ENCODE data around the gene FOXP1. TPM values are rescaled to one million over a fixed set of nuclear protein-coding genes. Genes with fewer than 3 reads are reported as not detected.

The FOXP1 gene
- total RNA-seq, 1 experiment from 2014 or later: 2.9 TPM

DNA sequence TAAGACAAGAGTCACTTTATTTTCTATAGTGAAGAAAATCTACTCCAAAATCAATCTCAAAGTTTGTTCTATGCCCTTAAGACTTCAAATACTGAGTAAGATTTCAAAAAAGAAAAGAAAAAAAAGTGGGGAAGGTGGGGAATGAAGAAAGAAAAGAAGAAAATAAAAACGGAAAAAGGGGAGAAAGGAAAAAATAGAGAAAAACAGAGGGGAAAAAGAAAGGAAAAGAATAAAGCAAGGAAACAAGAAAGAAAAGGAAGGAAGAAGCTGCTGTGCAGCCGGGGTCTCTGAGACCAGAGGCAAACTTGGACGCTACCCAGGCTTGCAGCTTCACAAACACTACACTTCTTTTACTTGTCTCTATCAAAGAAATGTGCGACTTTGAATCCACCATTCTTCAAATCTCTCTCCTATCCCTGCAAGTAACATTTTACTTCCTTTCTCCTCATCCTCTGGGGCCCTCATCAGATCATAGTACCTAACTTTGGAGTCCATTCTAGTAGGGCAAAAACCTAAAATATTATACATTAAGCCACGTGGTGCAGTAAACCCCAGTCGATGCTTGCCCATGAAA, 279.8 kb downstream of the FOXP1 start:
- no peak for TF ChIP-seq POLR2AphosphoS5 (IDR thresholded peaks at IDR 0.05; ENCODE audit: low read depth, low read length)
- TF ChIP-seq, protein P1, sequence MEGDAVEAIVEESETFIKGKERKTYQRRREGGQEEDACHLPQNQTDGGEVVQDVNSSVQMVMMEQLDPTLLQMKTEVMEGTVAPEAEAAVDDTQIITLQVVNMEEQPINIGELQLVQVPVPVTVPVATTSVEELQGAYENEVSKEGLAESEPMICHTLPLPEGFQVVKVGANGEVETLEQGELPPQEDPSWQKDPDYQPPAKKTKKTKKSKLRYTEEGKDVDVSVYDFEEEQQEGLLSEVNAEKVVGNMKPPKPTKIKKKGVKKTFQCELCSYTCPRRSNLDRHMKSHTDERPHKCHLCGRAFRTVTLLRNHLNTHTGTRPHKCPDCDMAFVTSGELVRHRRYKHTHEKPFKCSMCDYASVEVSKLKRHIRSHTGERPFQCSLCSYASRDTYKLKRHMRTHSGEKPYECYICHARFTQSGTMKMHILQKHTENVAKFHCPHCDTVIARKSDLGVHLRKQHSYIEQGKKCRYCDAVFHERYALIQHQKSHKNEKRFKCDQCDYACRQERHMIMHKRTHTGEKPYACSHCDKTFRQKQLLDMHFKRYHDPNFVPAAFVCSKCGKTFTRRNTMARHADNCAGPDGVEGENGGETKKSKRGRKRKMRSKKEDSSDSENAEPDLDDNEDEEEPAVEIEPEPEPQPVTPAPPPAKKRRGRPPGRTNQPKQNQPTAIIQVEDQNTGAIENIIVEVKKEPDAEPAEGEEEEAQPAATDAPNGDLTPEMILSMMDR (IDR thresholded peaks at IDR 0.05): no peak
- TF ChIP-seq, protein P2, sequence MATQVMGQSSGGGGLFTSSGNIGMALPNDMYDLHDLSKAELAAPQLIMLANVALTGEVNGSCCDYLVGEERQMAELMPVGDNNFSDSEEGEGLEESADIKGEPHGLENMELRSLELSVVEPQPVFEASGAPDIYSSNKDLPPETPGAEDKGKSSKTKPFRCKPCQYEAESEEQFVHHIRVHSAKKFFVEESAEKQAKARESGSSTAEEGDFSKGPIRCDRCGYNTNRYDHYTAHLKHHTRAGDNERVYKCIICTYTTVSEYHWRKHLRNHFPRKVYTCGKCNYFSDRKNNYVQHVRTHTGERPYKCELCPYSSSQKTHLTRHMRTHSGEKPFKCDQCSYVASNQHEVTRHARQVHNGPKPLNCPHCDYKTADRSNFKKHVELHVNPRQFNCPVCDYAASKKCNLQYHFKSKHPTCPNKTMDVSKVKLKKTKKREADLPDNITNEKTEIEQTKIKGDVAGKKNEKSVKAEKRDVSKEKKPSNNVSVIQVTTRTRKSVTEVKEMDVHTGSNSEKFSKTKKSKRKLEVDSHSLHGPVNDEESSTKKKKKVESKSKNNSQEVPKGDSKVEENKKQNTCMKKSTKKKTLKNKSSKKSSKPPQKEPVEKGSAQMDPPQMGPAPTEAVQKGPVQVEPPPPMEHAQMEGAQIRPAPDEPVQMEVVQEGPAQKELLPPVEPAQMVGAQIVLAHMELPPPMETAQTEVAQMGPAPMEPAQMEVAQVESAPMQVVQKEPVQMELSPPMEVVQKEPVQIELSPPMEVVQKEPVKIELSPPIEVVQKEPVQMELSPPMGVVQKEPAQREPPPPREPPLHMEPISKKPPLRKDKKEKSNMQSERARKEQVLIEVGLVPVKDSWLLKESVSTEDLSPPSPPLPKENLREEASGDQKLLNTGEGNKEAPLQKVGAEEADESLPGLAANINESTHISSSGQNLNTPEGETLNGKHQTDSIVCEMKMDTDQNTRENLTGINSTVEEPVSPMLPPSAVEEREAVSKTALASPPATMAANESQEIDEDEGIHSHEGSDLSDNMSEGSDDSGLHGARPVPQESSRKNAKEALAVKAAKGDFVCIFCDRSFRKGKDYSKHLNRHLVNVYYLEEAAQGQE (IDR thresholded peaks at IDR 0.05; ENCODE audit: insufficient read depth in 1 of 2, low read depth in 2 of 2, low read length in 1 of 2): no peak
- TF ChIP-seq SIN3A (IDR thresholded peaks at IDR 0.05; ENCODE audit: borderline replicate concordance, insufficient read depth, low read depth, low read length): no peak
- TF ChIP-seq TCF7L2 (IDR thresholded peaks at IDR 0.05; ENCODE audit: low read depth, low read length): no peak
- DNase-seq (ENCODE audit: low read depth, low spot score) (no peak), ATAC-seq (no peak)
- Histone ChIP-seq H3K27ac (ENCODE audit: low read length) (no peak overlapping the region), H3K4me1 (ENCODE audit: control insufficient read depth, insufficient read depth, low read length) (no peaks in the 10 kb centered on the region), H3K4me3 (ENCODE audit: low read depth in 2 of 2, low read length in 2 of 2) (no peak overlapping the region), H3K9me3 (ENCODE audit: control insufficient read depth, insufficient read depth, low read depth, low read length) (no peaks in the 10 kb centered on the region), H3K36me3 (ENCODE audit: control insufficient read depth, insufficient read depth, low read length) (no peaks in the 10 kb centered on the region), H3K27me3 (ENCODE audit: control insufficient read depth, insufficient read depth, low read length) (no peaks in the 10 kb centered on the region)
- POLR2A ChIA-PET: no interaction called here
- CTCF ChIA-PET: no interaction called here
- no TSS peak for BruUV-seq (replicated peaks)
- in situ Hi-C loops (cut with HindIII; ENCODE audit: low pct_unique_long_range_greater_than_20kb, low sequenced_read_pairs): no loop called here
- intact Hi-C loops (cut with micrococcal nuclease; ENCODE audit: unreplicated experiment): no loop called here

DNA sequence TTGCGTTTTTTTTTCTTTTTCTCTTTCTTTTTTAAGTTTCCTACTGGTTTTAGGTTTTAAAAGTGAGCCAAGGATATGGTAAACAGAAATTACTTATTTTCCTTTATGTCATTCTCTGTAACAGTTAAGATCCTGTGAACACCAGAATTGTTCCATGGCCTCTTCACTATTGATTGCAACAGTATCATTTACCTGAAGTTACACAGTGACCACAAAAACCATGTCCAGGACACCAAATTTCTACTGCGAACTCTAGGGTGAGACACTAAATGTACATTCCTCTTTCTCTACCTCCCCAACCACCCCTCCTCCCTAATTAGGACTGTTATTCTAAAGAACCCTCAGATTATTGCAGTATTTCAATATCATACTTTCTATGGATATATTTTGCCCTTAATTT, 280.9 kb downstream of the FOXP1 start:
- CTCF ChIA-PET: no interaction called here
- Histone ChIP-seq H3K9me3 (ENCODE audit: control insufficient read depth, insufficient read depth, low read depth, low read length) (no peaks in the 10 kb centered on the region), H3K27me3 (ENCODE audit: control insufficient read depth, insufficient read depth, low read length) (no peaks in the 10 kb centered on the region), H3K36me3 (ENCODE audit: control insufficient read depth, insufficient read depth, low read length) (no peaks in the 10 kb centered on the region), H3K4me1 (ENCODE audit: control insufficient read depth, insufficient read depth, low read length) (no peaks in the 10 kb centered on the region), H3K27ac (ENCODE audit: low read length) (no peak overlapping the region), H3K4me3 (ENCODE audit: low read depth in 2 of 2, low read length in 2 of 2) (no peak overlapping the region)
- in situ Hi-C loops (cut with HindIII; ENCODE audit: low pct_unique_long_range_greater_than_20kb, low sequenced_read_pairs) (no loop called here), intact Hi-C loops (cut with micrococcal nuclease; ENCODE audit: unreplicated experiment) (no loop called here)
- no TSS peak for BruUV-seq (replicated peaks)
- DNase-seq (ENCODE audit: low read depth, low spot score): no peak
- TF ChIP-seq POLR2AphosphoS5 (IDR thresholded peaks at IDR 0.05; ENCODE audit: low read depth, low read length) (no peak), SIN3A (IDR thresholded peaks at IDR 0.05; ENCODE audit: borderline replicate concordance, insufficient read depth, low read depth, low read length) (no peak), TCF7L2 (IDR thresholded peaks at IDR 0.05; ENCODE audit: low read depth, low read length) (no peak)
- TF ChIP-seq, protein P2 (IDR thresholded peaks at IDR 0.05; ENCODE audit: insufficient read depth in 1 of 2, low read depth in 2 of 2, low read length in 1 of 2): no peak
- TF ChIP-seq, protein P1 (IDR thresholded peaks at IDR 0.05): no peak
- no peak for ATAC-seq
- POLR2A ChIA-PET: no interaction called here

Data from Panc1 (cell line).